ENCODE measurements around the gene PTMS.
A peak's percentile ranks its signal among the peaks of the same experiment; 100 is the strongest.

DNA sequence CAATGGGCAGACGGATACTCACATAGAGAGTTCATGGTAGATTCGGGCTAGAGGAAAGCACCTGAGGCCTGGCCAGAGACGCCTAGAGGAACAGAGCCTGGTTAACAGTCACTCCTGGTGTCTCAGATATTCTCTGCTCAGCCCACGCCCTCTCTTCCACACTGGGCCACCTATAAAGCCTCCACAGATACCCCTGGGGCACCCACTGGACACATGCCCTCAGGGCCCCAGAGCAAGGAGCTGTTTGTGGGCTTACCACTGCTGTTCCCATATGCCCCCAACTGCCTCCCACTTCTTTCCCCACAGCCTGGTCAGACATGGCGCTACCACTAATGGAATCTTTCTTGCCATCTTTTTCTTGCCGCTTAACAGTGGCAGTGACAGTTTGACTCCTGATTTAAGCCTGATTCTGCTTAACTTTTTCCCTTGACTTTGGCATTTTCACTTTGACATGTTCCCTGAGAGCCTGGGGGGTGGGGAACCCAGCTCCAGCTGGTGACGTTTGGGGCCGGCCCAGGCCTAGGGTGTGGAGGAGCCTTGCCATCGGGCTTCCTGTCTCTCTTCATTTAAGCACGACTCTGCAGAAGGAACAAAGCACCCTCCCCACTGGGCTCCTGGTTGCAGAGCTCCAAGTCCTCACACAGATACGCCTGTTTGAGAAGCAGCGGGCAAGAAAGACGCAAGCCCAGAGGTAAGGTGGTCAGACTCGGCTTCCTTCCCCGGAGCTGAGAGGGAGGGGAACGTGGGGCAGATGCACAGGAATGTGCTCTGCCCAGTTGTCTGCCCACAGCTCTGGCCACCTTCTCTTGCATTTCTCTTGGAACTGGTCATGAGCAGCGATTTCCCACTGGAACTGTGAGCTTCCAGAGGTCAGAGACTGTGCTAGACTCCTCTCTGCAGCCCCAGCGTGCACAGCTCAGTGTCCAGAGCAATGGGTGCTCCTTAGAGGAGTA is 23.1 kb downstream of the PTMS start, which contains the start of gene CD4:
- TF ChIP-seq POLR2AphosphoS5 (IDR thresholded peaks at IDR 0.05) (peak in 2 of 3 donors; percentile 18 to 24), POLR2A (IDR thresholded peaks at IDR 0.05) (no peak)
- TF ChIP-seq, protein P1, sequence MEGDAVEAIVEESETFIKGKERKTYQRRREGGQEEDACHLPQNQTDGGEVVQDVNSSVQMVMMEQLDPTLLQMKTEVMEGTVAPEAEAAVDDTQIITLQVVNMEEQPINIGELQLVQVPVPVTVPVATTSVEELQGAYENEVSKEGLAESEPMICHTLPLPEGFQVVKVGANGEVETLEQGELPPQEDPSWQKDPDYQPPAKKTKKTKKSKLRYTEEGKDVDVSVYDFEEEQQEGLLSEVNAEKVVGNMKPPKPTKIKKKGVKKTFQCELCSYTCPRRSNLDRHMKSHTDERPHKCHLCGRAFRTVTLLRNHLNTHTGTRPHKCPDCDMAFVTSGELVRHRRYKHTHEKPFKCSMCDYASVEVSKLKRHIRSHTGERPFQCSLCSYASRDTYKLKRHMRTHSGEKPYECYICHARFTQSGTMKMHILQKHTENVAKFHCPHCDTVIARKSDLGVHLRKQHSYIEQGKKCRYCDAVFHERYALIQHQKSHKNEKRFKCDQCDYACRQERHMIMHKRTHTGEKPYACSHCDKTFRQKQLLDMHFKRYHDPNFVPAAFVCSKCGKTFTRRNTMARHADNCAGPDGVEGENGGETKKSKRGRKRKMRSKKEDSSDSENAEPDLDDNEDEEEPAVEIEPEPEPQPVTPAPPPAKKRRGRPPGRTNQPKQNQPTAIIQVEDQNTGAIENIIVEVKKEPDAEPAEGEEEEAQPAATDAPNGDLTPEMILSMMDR (IDR thresholded peaks at IDR 0.05), result no peak
